ENCODE data around the gene RBMS3. TPM values are rescaled to one million over a fixed set of nuclear protein-coding genes. Genes with fewer than 3 reads are reported as not detected.

The RBMS3 gene
- total RNA-seq, 2 donors from 2014 or later: 1.4 to 3.5 TPM

- Mint-ChIP-seq H3K36me3 (no peaks in the 10 kb centered on the region), H3K27me3 (no peaks in the 10 kb centered on the region), H3K27ac (no peak overlapping the region), H3K9me3 (peaks cover 3% of the 10 kb centered on the region), H3K4me1 (ENCODE audit: low read depth in 2 of 2) (no peaks in the 10 kb centered on the region), H3K4me3 (no peak overlapping the region)
- ATAC-seq (no peak), DNase-seq (ENCODE audit: low spot score) (no peak)
These were observed 309.6 kb downstream of the RBMS3 start for GRCh38 chr3:29590461-29590860.

DNA sequence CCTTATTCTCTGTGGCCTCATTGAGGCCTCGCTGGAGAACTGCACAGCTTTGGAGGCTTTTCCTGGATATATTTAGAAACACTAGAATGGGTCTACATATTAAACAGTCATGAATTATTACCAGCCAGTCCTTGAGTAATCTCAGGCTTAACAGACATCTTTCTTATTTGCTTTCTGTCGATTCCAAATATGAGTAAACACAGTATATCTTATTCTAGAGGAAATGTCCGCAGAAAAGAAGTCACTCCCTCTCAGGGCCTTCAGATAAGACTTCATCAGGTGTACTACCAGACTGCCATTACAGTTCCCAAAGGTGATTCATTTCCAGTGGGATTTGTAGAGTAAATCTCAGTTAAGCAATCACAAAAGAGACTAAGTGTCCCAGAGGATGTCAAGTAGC is 310.7 kb downstream of the RBMS3 start:
- H3K27ac Mint-ChIP-seq: no peak overlapping the region
- H3K27me3 Mint-ChIP-seq: no peaks in the 10 kb centered on the region
- no peaks in the 10 kb centered on the region for H3K4me1 Mint-ChIP-seq (ENCODE audit: low read depth in 2 of 2)
- no peak for DNase-seq (ENCODE audit: low spot score)
- H3K36me3 Mint-ChIP-seq: no peaks in the 10 kb centered on the region
- H3K9me3 Mint-ChIP-seq: peaks cover 3% of the 10 kb centered on the region
- no peak for ATAC-seq
- H3K4me3 Mint-ChIP-seq: no peak overlapping the region

- DNase-seq (ENCODE audit: low spot score) (no peak), ATAC-seq (no peak)
- Mint-ChIP-seq H3K36me3 (no peaks in the 10 kb centered on the region), H3K4me3 (no peak overlapping the region), H3K9me3 (peaks cover 7% of the 10 kb centered on the region), H3K27ac (no peak overlapping the region), H3K4me1 (ENCODE audit: low read depth in 2 of 2) (no peaks in the 10 kb centered on the region), H3K27me3 (no peaks in the 10 kb centered on the region)
These were observed 312.9 kb downstream of the RBMS3 start for GRCh38 chr3:29593802-29594201.

- Mint-ChIP-seq H3K27ac (no peak overlapping the region), H3K9me3 (peaks cover 6% of the 10 kb centered on the region), H3K27me3 (no peaks in the 10 kb centered on the region), H3K4me1 (ENCODE audit: low read depth in 2 of 2) (no peaks in the 10 kb centered on the region), H3K36me3 (no peaks in the 10 kb centered on the region), H3K4me3 (no peak overlapping the region)
- ATAC-seq (no peak), DNase-seq (ENCODE audit: low spot score) (no peak)
These were observed 313.4 kb downstream of the RBMS3 start for GRCh38 chr3:29594261-29594660.

- H3K27me3 Mint-ChIP-seq: no peaks in the 10 kb centered on the region
- H3K4me1 Mint-ChIP-seq (ENCODE audit: low read depth in 2 of 2): no peaks in the 10 kb centered on the region
- ATAC-seq (no peak), DNase-seq (ENCODE audit: low spot score) (no peak)
- no peak overlapping the region for H3K4me3 Mint-ChIP-seq
- H3K27ac Mint-ChIP-seq: no peak overlapping the region
- H3K9me3 Mint-ChIP-seq: peaks cover 6% of the 10 kb centered on the region
- H3K36me3 Mint-ChIP-seq: no peaks in the 10 kb centered on the region
These were observed 316.6 kb downstream of the RBMS3 start for GRCh38 chr3:29597376-29598008.

GRCh38 chr3:29601861-29602585 is 321.2 kb downstream of the RBMS3 start:
- Mint-ChIP-seq H3K9me3 (peaks cover 9% of the 10 kb centered on the region), H3K4me1 (ENCODE audit: low read depth in 2 of 2) (no peaks in the 10 kb centered on the region), H3K36me3 (no peaks in the 10 kb centered on the region), H3K27ac (no peak overlapping the region), H3K27me3 (no peaks in the 10 kb centered on the region), H3K4me3 (no peak overlapping the region)
- DNase-seq (ENCODE audit: low spot score): no peak
- ATAC-seq: no peak

DNA sequence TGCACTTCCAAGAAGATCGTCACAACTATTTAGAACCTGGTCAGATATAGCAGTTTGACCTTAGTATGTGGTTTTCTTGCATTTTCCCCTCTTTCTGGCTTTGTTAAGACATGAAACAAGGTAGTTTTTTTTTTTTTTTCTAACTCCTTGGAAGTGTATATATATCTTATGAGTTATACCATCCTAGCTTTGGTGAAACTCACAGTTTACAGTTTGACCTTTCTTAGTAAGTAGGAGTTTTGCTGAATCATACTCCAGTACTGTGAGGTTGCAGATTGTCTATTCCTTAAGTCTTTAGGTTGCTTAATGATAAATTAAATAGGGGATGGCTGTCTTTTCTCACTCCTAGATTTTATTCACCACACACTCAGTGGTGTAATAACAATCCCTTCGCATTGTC is 325.0 kb downstream of the RBMS3 start:
- Mint-ChIP-seq H3K27me3 (no peaks in the 10 kb centered on the region), H3K27ac (no peak overlapping the region), H3K36me3 (no peaks in the 10 kb centered on the region), H3K9me3 (peaks cover 3% of the 10 kb centered on the region), H3K4me1 (ENCODE audit: low read depth in 2 of 2) (no peaks in the 10 kb centered on the region), H3K4me3 (no peak overlapping the region)
- no peak for DNase-seq (ENCODE audit: low spot score)
- ATAC-seq: no peak

- no peak overlapping the region for H3K4me3 Mint-ChIP-seq
- no peak overlapping the region for H3K27ac Mint-ChIP-seq
- no peaks in the 10 kb centered on the region for H3K27me3 Mint-ChIP-seq
- peaks cover 3% of the 10 kb centered on the region for H3K9me3 Mint-ChIP-seq
- DNase-seq (ENCODE audit: low spot score) (no peak), ATAC-seq (no peak)
- no peaks in the 10 kb centered on the region for H3K36me3 Mint-ChIP-seq
- no peaks in the 10 kb centered on the region for H3K4me1 Mint-ChIP-seq (ENCODE audit: low read depth in 2 of 2)
These were observed 325.5 kb downstream of the RBMS3 start for GRCh38 chr3:29606416-29606815.

GRCh38 chr3:29608414-29609327 is 327.8 kb downstream of the RBMS3 start:
- no peaks in the 10 kb centered on the region for H3K36me3 Mint-ChIP-seq
- H3K4me1 Mint-ChIP-seq (ENCODE audit: low read depth in 2 of 2): no peaks in the 10 kb centered on the region
- ATAC-seq (no peak), DNase-seq (ENCODE audit: low spot score) (no peak)
- no peak overlapping the region for H3K27ac Mint-ChIP-seq
- H3K4me3 Mint-ChIP-seq: no peak overlapping the region
- H3K27me3 Mint-ChIP-seq: no peaks in the 10 kb centered on the region
- peaks cover 3% of the 10 kb centered on the region for H3K9me3 Mint-ChIP-seq

DNA sequence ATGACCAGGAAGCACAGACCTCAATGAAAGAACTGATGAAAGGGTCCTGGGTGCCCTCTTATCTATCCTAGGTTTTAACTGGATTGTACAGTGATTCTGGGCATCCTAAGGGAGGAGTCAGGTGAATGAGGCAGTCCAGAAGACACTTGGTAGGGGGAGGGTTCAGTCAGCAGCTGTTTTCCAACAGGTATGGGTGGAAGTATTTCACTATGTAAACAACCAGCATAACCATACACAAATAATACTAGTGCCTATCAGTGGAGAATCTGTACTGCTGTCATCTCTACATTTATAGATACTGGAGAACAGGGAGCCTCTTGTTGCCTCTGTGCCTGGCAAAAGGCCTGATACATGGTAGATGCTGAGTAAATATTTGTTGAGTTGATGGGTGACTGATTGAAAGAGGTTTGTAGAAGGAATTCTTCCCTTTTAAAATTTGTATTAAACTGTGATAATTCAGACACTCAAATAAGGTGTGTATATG is 328.5 kb downstream of the RBMS3 start:
- Mint-ChIP-seq H3K9me3 (peaks cover 5% of the 10 kb centered on the region), H3K36me3 (no peaks in the 10 kb centered on the region), H3K4me3 (no peak overlapping the region), H3K4me1 (ENCODE audit: low read depth in 2 of 2) (no peaks in the 10 kb centered on the region), H3K27ac (no peak overlapping the region), H3K27me3 (no peaks in the 10 kb centered on the region)
- DNase-seq (ENCODE audit: low spot score) (no peak), ATAC-seq (no peak)

DNA sequence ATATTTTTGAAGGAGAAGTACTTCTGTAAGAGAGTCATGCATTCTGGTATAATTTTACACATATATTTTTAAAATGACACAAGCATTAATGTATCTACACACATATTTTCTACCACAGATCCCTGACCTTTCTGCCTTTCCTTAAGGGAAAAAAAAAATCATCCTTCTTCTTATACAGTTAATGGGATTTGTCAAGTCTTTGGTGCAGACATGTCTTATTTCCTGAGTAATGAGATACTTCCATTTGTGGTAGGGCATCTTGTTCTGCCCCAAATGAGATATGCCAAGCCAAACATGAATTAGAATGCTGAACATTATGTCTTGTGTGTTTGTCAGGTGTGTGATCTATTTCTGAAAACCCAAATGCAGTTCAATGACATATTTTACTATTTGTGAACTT is 329.9 kb downstream of the RBMS3 start:
- DNase-seq (ENCODE audit: low spot score) (no peak), ATAC-seq (no peak)
- no peak overlapping the region for H3K27ac Mint-ChIP-seq
- no peaks in the 10 kb centered on the region for H3K27me3 Mint-ChIP-seq
- no peak overlapping the region for H3K4me3 Mint-ChIP-seq
- peaks cover 4% of the 10 kb centered on the region for H3K9me3 Mint-ChIP-seq
- H3K36me3 Mint-ChIP-seq: no peaks in the 10 kb centered on the region
- H3K4me1 Mint-ChIP-seq (ENCODE audit: low read depth in 2 of 2): no peaks in the 10 kb centered on the region

DNA sequence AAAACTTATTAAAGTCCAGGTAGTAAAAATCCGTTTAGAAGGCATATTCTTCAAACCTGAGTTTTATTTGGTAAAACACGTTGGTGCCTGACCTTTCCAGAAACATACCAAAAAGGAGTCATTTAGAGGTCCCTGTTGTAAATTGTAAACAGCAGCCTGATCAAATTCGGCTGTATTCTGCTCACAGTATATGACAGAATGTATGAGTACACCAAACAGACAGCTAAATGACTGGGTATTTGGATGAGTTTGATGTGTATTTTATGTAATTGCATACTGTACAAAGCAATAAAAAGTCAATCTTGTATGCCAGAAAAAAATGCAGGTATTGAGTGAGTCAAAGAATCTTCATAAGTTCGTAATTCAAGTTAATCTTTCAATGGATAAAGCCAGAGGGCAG is 330.4 kb downstream of the RBMS3 start:
- DNase-seq (ENCODE audit: low spot score): no peak
- H3K4me1 Mint-ChIP-seq (ENCODE audit: low read depth in 2 of 2): no peaks in the 10 kb centered on the region
- no peak for ATAC-seq
- H3K9me3 Mint-ChIP-seq: peaks cover 5% of the 10 kb centered on the region
- H3K36me3 Mint-ChIP-seq: no peaks in the 10 kb centered on the region
- no peak overlapping the region for H3K27ac Mint-ChIP-seq
- H3K27me3 Mint-ChIP-seq: no peaks in the 10 kb centered on the region
- H3K4me3 Mint-ChIP-seq: no peak overlapping the region

DNA sequence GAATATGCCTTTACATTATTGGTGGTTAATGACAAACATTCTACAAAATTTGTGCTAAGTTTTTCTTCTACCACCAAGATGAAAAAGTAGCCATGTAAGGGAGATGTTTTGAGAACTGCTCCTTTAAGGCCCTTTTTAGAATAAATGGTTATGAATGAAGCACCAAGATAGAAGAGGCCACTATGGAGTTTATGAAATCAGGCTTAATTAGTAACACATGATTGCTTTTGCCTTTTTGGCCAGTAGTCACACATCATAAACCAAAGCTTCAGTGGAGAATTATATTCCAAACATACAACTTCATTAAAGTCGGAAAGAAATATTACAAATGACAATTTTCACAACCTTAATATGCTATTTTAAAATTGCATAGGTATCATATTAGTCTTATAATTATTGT is 331.7 kb downstream of the RBMS3 start:
- H3K36me3 Mint-ChIP-seq: no peaks in the 10 kb centered on the region
- no peak overlapping the region for H3K27ac Mint-ChIP-seq
- DNase-seq (ENCODE audit: low spot score) (no peak), ATAC-seq (no peak)
- H3K9me3 Mint-ChIP-seq: peaks cover 11% of the 10 kb centered on the region
- no peaks in the 10 kb centered on the region for H3K27me3 Mint-ChIP-seq
- no peaks in the 10 kb centered on the region for H3K4me1 Mint-ChIP-seq (ENCODE audit: low read depth in 2 of 2)
- no peak overlapping the region for H3K4me3 Mint-ChIP-seq

GRCh38 chr3:29614954-29615353 is 334.1 kb downstream of the RBMS3 start:
- no peaks in the 10 kb centered on the region for H3K4me1 Mint-ChIP-seq (ENCODE audit: low read depth in 2 of 2)
- no peaks in the 10 kb centered on the region for H3K36me3 Mint-ChIP-seq
- no peak for ATAC-seq
- H3K4me3 Mint-ChIP-seq: no peak overlapping the region
- no peak overlapping the region for H3K27ac Mint-ChIP-seq
- DNase-seq (ENCODE audit: low spot score): no peak
- H3K9me3 Mint-ChIP-seq: peaks cover 11% of the 10 kb centered on the region
- H3K27me3 Mint-ChIP-seq: no peaks in the 10 kb centered on the region
